Mammary epithelial cell (primary cell): ENCODE measurements around the gene MPP3.

Experiments used
- EZH2 ChIP-seq: IDR thresholded peaks from 2 replicates; pipeline ENCODE4 v1.6.1; 2012; ENCODE audit warnings: low read length, inconsistent platforms, borderline replicate concordance
- TF ChIP-seq, protein P1 (sequence below), 2 donors: IDR thresholded peaks in 1 of 2; conservative IDR thresholded peaks in 1 of 2; 2 replicates each; pipeline ENCODE4 v1.5.1; 2011 to 2012; ENCODE audit warnings: inconsistent platforms in 2 of 2, low read length in 2 of 2, mild to moderate bottlenecking in 2 of 2, control low read depth in 1 of 2, low read depth in 1 of 2; ENCODE audit not compliant: insufficient read depth in 1 of 2; ENCODE audit errors: extremely low read depth in 1 of 2

DNA sequence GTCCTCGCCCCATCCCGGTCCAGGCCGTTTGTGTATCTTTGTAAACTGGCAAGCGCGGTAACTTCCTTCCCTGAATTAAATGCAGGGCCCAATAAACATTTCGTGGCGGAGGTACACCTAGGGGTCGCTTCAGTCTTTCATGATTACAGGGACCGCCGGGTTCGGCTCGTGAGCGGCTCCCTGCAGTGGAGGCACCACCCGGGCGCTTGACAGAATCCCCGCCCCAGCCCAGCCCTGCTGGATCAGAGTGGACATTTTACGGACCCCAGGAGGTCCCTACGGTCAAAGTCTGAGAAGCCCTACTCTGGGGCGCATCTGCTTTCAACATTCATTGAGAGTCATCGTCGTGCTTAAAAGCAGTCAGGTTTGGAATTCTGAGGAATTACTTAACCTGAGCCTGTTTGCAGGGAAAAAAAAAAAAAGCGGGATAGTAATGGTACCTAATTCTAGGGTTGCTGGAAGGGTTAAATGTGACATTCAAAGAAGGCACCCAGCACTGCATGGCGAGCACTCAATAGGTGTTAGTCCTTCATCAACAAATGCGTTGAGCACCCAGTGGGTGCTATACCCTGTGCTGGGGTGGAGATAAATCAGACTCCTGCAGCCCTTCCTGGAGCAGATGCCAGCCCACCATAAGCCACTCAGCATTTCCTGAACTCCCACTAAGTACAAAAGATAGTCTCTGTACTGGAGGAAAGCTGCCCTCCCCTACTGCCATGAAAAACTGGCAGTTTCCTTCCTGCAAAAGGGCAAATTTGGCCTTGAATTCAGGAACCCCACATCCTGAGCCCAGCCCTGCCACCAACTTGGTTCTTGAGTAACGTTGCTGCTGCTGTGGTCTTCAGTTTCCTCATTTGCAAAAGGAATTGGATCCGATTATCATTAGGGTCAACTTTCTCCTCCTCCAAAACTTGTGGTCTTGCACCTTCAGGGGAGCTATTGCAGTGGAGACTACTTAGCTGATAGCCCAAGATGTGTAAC is 53.5 kb downstream of the MPP3 start:
- TF ChIP-seq, protein P1, sequence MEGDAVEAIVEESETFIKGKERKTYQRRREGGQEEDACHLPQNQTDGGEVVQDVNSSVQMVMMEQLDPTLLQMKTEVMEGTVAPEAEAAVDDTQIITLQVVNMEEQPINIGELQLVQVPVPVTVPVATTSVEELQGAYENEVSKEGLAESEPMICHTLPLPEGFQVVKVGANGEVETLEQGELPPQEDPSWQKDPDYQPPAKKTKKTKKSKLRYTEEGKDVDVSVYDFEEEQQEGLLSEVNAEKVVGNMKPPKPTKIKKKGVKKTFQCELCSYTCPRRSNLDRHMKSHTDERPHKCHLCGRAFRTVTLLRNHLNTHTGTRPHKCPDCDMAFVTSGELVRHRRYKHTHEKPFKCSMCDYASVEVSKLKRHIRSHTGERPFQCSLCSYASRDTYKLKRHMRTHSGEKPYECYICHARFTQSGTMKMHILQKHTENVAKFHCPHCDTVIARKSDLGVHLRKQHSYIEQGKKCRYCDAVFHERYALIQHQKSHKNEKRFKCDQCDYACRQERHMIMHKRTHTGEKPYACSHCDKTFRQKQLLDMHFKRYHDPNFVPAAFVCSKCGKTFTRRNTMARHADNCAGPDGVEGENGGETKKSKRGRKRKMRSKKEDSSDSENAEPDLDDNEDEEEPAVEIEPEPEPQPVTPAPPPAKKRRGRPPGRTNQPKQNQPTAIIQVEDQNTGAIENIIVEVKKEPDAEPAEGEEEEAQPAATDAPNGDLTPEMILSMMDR (conservative IDR thresholded peaks at IDR 0.05 in 1 of 2, IDR thresholded peaks at IDR 0.05 in 1 of 2; ENCODE audit: extremely low read depth in 1 of 2, insufficient read depth in 1 of 2, low read depth in 1 of 2, low read length in 2 of 2), result peak in 1 of 2 donors; percentile 19
- TF ChIP-seq EZH2, result no peak
